Osteocyte (in vitro differentiated cells): ENCODE results near the gene MPZL3. TPM values are rescaled to one million over a fixed set of nuclear protein-coding genes. Genes with fewer than 3 reads are reported as not detected.

Experiments used
- DNase-seq: peaks from one replicate; pipeline ENCODE4 v3.0.0; 2021; ENCODE audit warnings: mixed read lengths; ENCODE audit not compliant: unreplicated experiment; ENCODE audit errors: extremely low spot score
- H3K27ac Mint-ChIP-seq: one replicate; pipeline ENCODE4 v1.8.0; 2021; ENCODE audit warnings: mild to moderate bottlenecking, mixed read lengths; ENCODE audit not compliant: unreplicated experiment
- H3K27me3 Mint-ChIP-seq: one replicate; pipeline ENCODE4 v1.8.0; 2021; ENCODE audit warnings: mixed read lengths; ENCODE audit not compliant: unreplicated experiment
- H3K36me3 Mint-ChIP-seq: one replicate; pipeline ENCODE4 v1.8.0; 2021; ENCODE audit warnings: mixed read lengths; ENCODE audit not compliant: unreplicated experiment
- H3K4me1 Mint-ChIP-seq: one replicate; pipeline ENCODE4 v1.8.0; 2021; ENCODE audit warnings: mixed read lengths; ENCODE audit not compliant: unreplicated experiment
- H3K4me3 Mint-ChIP-seq: one replicate; pipeline ENCODE4 v1.8.0; 2021; ENCODE audit warnings: mild to moderate bottlenecking, moderate library complexity, mixed read lengths; ENCODE audit not compliant: unreplicated experiment
- H3K9me3 Mint-ChIP-seq: one replicate; pipeline ENCODE4 v1.8.0; 2021; ENCODE audit warnings: mixed read lengths; ENCODE audit not compliant: unreplicated experiment
- CTCF ChIP-seq: fragments of 200-600 bp; sonication (generic); IDR thresholded peaks from 2 replicates; pipeline ENCODE4 v1.5.0; 2021; ENCODE audit warnings: antibody characterized with exemption, mild to moderate bottlenecking, moderate library complexity
- total RNA-seq: library from RNA; stranded (reverse); gene quantifications from 2 replicates; pipeline ENCODE4 v1.2.1, GENCODE V29; 2021

Gene MPZL3
- total RNA-seq, 1 donor from 2014 or later = 0.40 TPM

GRCh38 chr11:118277312-118277711, 25.1 kb upstream of the MPZL3 start:
- Mint-ChIP-seq H3K27me3 (peaks cover 31% of the 10 kb centered on the region), H3K9me3 (no peaks in the 10 kb centered on the region), H3K4me3 (no peak overlapping the region), H3K4me1 (no peaks in the 10 kb centered on the region), H3K36me3 (no peaks in the 10 kb centered on the region), H3K27ac (no peak overlapping the region)
- no peak for TF ChIP-seq CTCF
- DNase-seq = no peak

- TF ChIP-seq CTCF = no peak
- Mint-ChIP-seq H3K4me3 (no peak overlapping the region), H3K27me3 (peaks cover 34% of the 10 kb centered on the region), H3K36me3 (no peaks in the 10 kb centered on the region), H3K4me1 (no peaks in the 10 kb centered on the region), H3K9me3 (no peaks in the 10 kb centered on the region), H3K27ac (no peak overlapping the region)
- no peak for DNase-seq
Measured at GRCh38 chr11:118276422-118276821, 24.3 kb upstream of the MPZL3 start.

GRCh38 chr11:118275176-118275575, 23.0 kb upstream of the MPZL3 start:
- DNase-seq = no peak
- H3K27ac Mint-ChIP-seq = no peak overlapping the region
- no peak for TF ChIP-seq CTCF
- H3K4me1 Mint-ChIP-seq = no peaks in the 10 kb centered on the region
- H3K4me3 Mint-ChIP-seq = no peak overlapping the region
- H3K9me3 Mint-ChIP-seq = no peaks in the 10 kb centered on the region
- H3K36me3 Mint-ChIP-seq = no peaks in the 10 kb centered on the region
- peaks cover 43% of the 10 kb centered on the region for H3K27me3 Mint-ChIP-seq

- Mint-ChIP-seq H3K4me1 (no peaks in the 10 kb centered on the region), H3K27me3 (peaks cover 50% of the 10 kb centered on the region), H3K4me3 (no peak overlapping the region), H3K9me3 (no peaks in the 10 kb centered on the region), H3K36me3 (no peaks in the 10 kb centered on the region), H3K27ac (no peak overlapping the region)
- TF ChIP-seq CTCF = no peak
- DNase-seq = no peak
Measured at GRCh38 chr11:118274186-118274585, 22.0 kb upstream of the MPZL3 start.

GRCh38 chr11:118272001-118272400, 19.8 kb upstream of the MPZL3 start:
- no peaks in the 10 kb centered on the region for H3K9me3 Mint-ChIP-seq
- no peak overlapping the region for H3K27ac Mint-ChIP-seq
- no peak for TF ChIP-seq CTCF
- H3K4me1 Mint-ChIP-seq = no peaks in the 10 kb centered on the region
- peaks cover 63% of the 10 kb centered on the region for H3K27me3 Mint-ChIP-seq
- no peak for DNase-seq
- H3K36me3 Mint-ChIP-seq = no peaks in the 10 kb centered on the region
- no peak overlapping the region for H3K4me3 Mint-ChIP-seq
